Ascending aorta (tissue), 2 donors: ENCODE measurements around the gene ELOVL3. TPM values are rescaled to one million over a fixed set of nuclear protein-coding genes. Genes with fewer than 3 reads are reported as not detected.

ENCODE experiments used
- DNase-seq, 2 donors: peaks; one replicate each; pipeline ENCODE4 v3.0.0-alpha.2; 2019; ENCODE audit warnings: low spot score in 2 of 2
- H3K27ac ChIP-seq, 2 donors: fragments of 200-600 bp; sonication (generic); one replicate each; pipeline ENCODE4 v1.5.1; 2016 to 2017; ENCODE audit warnings: mild to moderate bottlenecking in 1 of 2
- H3K27me3 ChIP-seq: fragments of 200-600 bp; sonication (generic); one replicate; pipeline ENCODE4 v1.5.1; 2017
- H3K36me3 ChIP-seq, 2 donors: fragments of 200-600 bp; sonication (generic); one replicate each; pipeline ENCODE4 v1.5.1; 2016
- H3K4me1 ChIP-seq, 2 donors: fragments of 200-600 bp; sonication (generic); one replicate each; pipeline ENCODE4 v1.5.1; 2016 to 2017; ENCODE audit warnings: mild to moderate bottlenecking in 1 of 2
- H3K4me3 ChIP-seq, 2 donors: fragments of 200-600 bp; sonication (generic); one replicate each; pipeline ENCODE4 v1.5.1; 2016 to 2017; ENCODE audit warnings: mild to moderate bottlenecking in 1 of 2
- H3K9me3 ChIP-seq, 2 donors: fragments of 200-600 bp; sonication (generic); one replicate each; pipeline ENCODE4 v1.5.1; 2016
- CTCF ChIP-seq, 3 experiments: fragments of 200-600 bp in 2 of 3; fragments of 450-650 bp in 1 of 3; sonication (generic) in 2 of 3; IDR thresholded peaks; one replicate each; pipeline ENCODE4 v1.5.1; 2016 to 2019; ENCODE audit warnings: antibody characterized with exemption in 3 of 3, mild to moderate bottlenecking in 1 of 3, moderate library complexity in 1 of 3
- intact Hi-C: fragments of 100-400 bp; cut with DNase I; formaldehyde crosslinking; loops from one replicate; pipeline ENCODE4 v1.15.1; 2023
- total RNA-seq: library from RNA; depleted of rRNA; stranded (reverse); fragments of >200 nt; gene quantifications from one replicate; pipeline ENCODE4 v1.1.0, GENCODE V29; 2016

ELOVL3 gene
- total RNA-seq, 1 donor from 2014 or later, result not detected

DNA sequence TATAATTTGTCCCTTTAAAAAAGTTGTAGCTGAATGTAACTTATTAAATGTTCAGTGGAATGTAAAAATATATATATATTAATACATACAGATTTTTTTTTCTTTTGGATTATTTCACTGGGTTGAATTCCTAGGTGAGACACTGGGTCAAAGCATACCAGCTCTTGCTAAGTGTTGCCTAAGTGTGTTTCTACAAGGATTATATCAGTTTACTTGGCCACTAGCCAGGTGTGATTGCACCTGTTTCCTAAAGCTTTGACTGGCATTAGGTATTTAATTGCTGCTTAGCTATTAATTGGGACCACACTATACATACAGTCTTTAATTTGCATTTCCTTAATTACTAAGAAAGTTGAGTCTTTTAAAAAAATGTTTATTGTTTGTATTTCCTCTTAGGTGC lies 5.5 kb upstream of the ELOVL3 start:
- Histone ChIP-seq H3K4me3 (no peak overlapping the region), H3K9me3 (no peaks in the 10 kb centered on the region), H3K27me3 (no peaks in the 10 kb centered on the region), H3K36me3 (no peaks in the 10 kb centered on the region), H3K4me1 (peaks cover 0 to under 1% of the 10 kb centered on the region in 2 donors), H3K27ac (no peak overlapping the region)
- intact Hi-C loops, result loop anchor here (10.0 kb wide), 1 partner anchor 364 kb away; no protein-coding TSS in a partner anchor
- no peak for TF ChIP-seq CTCF (IDR thresholded peaks at IDR 0.05)
- no peak for DNase-seq

DNA sequence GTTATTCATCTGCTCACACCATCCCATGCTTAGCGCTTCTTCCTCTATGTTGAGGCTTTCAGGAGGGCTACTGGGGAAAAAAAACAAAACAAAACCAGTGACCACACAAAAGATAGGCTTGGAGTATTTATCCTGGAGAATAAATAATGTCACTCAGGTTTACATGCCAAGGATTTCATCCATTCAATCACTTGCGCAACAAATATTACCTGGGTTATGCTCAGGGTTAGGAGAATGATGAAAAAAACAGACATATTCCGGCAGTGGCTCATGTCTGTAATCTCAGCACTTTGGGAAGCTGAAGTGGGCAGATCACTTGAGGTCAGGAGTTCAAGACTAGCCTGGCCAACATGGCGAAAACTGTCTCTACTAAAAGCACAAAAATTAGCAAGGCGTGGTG lies 3.3 kb upstream of the ELOVL3 start:
- Histone ChIP-seq H3K27ac (no peak overlapping the region), H3K27me3 (no peaks in the 10 kb centered on the region), H3K4me3 (no peak overlapping the region), H3K9me3 (no peaks in the 10 kb centered on the region), H3K4me1 (peaks cover 0 to 10% of the 10 kb centered on the region in 2 donors), H3K36me3 (no peaks in the 10 kb centered on the region)
- DNase-seq, result no peak
- intact Hi-C loops, result loop anchor here (10.0 kb wide), 1 partner anchor 362 kb away; no protein-coding TSS in a partner anchor
- TF ChIP-seq CTCF (IDR thresholded peaks at IDR 0.05), result no peak

GRCh38 chr10:102226542-102226870 lies 407 bp downstream of the ELOVL3 start:
- intact Hi-C loops, result loop anchor here (2.0 to 10.0 kb wide), 2 partner anchors 276 to 358 kb away; partner anchors contain the start of genes ACTR1A and SUFU
- Histone ChIP-seq H3K27me3 (peaks cover 15% of the 10 kb centered on the region), H3K27ac (no peak overlapping the region), H3K9me3 (no peaks in the 10 kb centered on the region), H3K36me3 (no peaks in the 10 kb centered on the region), H3K4me3 (peak overlapping the region; percentile 34 to 53), H3K4me1 (peaks cover 16 to 27% of the 10 kb centered on the region in 2 donors)
- DNase-seq, result no peak
- TF ChIP-seq CTCF (IDR thresholded peaks at IDR 0.05), result no peak

DNA sequence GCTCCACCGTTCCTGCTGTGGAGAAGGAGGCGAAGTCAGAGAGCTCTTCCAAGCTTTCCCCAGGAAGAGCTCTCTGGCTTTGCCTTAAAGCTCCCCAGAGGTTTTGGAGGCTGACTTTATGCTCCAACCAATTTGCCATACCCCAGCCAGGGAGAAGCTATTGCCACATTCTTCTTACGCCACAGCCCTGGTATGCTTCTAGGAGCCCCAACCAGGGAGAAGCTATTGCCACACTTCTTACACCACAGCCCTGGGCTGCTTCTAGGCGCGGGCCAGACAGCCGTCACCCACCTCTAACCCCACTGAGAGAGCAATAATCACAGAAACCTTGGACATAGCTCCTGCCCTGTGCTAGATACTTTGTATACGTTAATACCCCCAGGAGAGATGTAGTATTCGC lies 951 bp downstream of the ELOVL3 start:
- Histone ChIP-seq H3K4me1 (peaks cover 18 to 28% of the 10 kb centered on the region in 2 donors), H3K27me3 (peaks cover 20% of the 10 kb centered on the region), H3K9me3 (no peaks in the 10 kb centered on the region), H3K36me3 (no peaks in the 10 kb centered on the region), H3K4me3 (no peak overlapping the region), H3K27ac (no peak overlapping the region)
- intact Hi-C loops, result loop anchor here (2.0 to 10.0 kb wide), 2 partner anchors 276 to 358 kb away; partner anchors contain the start of genes ACTR1A and SUFU
- no peak for TF ChIP-seq CTCF (IDR thresholded peaks at IDR 0.05)
- DNase-seq, result no peak

DNA sequence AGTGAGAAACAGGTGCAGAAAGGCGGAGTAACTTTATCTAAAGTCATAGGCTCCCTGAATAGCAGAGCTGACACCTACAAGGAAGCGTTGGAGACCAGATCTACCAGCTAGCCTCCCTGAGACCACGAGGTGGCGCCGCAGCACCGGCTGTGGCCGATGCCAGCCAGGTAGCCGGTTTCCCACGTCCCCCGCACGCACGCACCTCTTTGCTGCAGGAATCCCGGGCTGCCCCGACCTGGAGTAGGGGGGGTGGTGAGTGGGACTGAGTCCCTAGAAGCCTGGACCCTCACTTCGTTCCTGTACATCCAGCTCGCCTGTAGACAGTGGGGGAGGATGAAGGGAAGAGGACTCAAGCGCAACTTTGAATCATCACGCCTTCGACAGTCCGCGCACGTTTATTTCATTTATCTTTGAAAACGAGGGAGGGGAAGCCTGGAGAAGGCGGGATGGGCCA lies 3.7 kb downstream of the ELOVL3 start:
- DNase-seq, result peak in 1 of 2 donors; percentile 87
- H3K36me3 ChIP-seq, result no peaks in the 10 kb centered on the region
- TF ChIP-seq CTCF (IDR thresholded peaks at IDR 0.05), result peak; percentile 95 to 97 (median 96)
- H3K4me3 ChIP-seq, result peak overlapping the region; percentile 61 to 72
- H3K9me3 ChIP-seq, result no peaks in the 10 kb centered on the region
- peaks cover 18 to 28% of the 10 kb centered on the region in 2 donors for H3K4me1 ChIP-seq
- intact Hi-C loops, result loop anchor here (1.0 to 10.0 kb wide), 5 partner anchors 15 to 355 kb away; partner anchors contain the start of gene GBF1
- peaks cover 20% of the 10 kb centered on the region for H3K27me3 ChIP-seq
- no peak overlapping the region for H3K27ac ChIP-seq
